CD14-positive monocyte (primary cell): Measurements from ENCODE around the gene TSEN34. TPM values are rescaled to one million over a fixed set of nuclear protein-coding genes. Genes with fewer than 3 reads are reported as not detected.

ENCODE experiments used
- DNase-seq, 3 donors: peaks; one replicate each; pipeline ENCODE4 v3.0.0-alpha.2; 2011 to 2022
- H2AFZ ChIP-seq: 2 replicates; pipeline ENCODE4 v1.6.0; 2012; ENCODE audit warnings: mild to moderate bottlenecking, low read depth, low read length, inconsistent platforms; ENCODE audit not compliant: insufficient read depth, poor library complexity, severe bottlenecking
- H3K27ac ChIP-seq, 2 donors: 1 replicate in 1 of 2; 2 replicates in 1 of 2; pipeline ENCODE4 v1.5.1; 2012 to 2013; ENCODE audit warnings: low read length in 2 of 2, control low read depth in 1 of 2, inconsistent platforms in 1 of 2, low read depth in 1 of 2, mild to moderate bottlenecking in 1 of 2
- H3K27me3 ChIP-seq, 2 donors: one replicate each; pipeline versions ENCODE4 v1.6.0 to v1.6.1; 2011 to 2013; ENCODE audit warnings: low read length in 2 of 2; ENCODE audit not compliant: control insufficient read depth in 2 of 2, insufficient read depth in 2 of 2
- H3K36me3 ChIP-seq, 2 donors: replicated peaks in 1 of 2; 1 replicate in 1 of 2; 2 replicates in 1 of 2; pipeline versions ENCODE4 v1.5.1 to v1.6.1; 2012 to 2013; ENCODE audit warnings: low read length in 2 of 2, control low read depth in 1 of 2, inconsistent platforms in 1 of 2, mild to moderate bottlenecking in 1 of 2; ENCODE audit not compliant: insufficient read depth in 2 of 2, control insufficient read depth in 1 of 2
- H3K4me1 ChIP-seq, 2 donors: 1 replicate in 1 of 2; 2 replicates in 1 of 2; pipeline versions ENCODE4 v1.5.1 to v1.6.1; 2012 to 2013; ENCODE audit warnings: low read length in 2 of 2, control low read depth in 1 of 2, inconsistent platforms in 1 of 2, mild to moderate bottlenecking in 1 of 2, moderate library complexity in 1 of 2; ENCODE audit not compliant: insufficient read depth in 2 of 2, control insufficient read depth in 1 of 2
- H3K4me2 ChIP-seq: replicated peaks from 2 replicates; pipeline ENCODE3; 2012; ENCODE audit warnings: low read length, moderate library complexity, mild to moderate bottlenecking; ENCODE audit not compliant: poor library complexity, severe bottlenecking; ENCODE audit errors: extremely low read depth
- H3K4me3 ChIP-seq, 3 experiments: fragments of 200-600 bp in 1 of 3; sonication (generic) in 1 of 3; replicated peaks in 1 of 3; 1 replicate in 2 of 3; 2 replicates in 1 of 3; pipeline ENCODE4 v1.5.1; 2011 to 2013; ENCODE audit warnings: low read length in 3 of 3, mild to moderate bottlenecking in 3 of 3, control low read depth in 2 of 3, low read depth in 2 of 3, inconsistent platforms in 1 of 3, moderate library complexity in 1 of 3
- H3K79me2 ChIP-seq: 2 replicates; pipeline ENCODE4 v1.6.0; 2012; ENCODE audit warnings: mild to moderate bottlenecking, control low read depth, inconsistent platforms, low read length, moderate library complexity; ENCODE audit not compliant: insufficient read depth
- H3K9ac ChIP-seq: 2 replicates; pipeline ENCODE4 v1.6.0; 2017; ENCODE audit warnings: low read length, mild to moderate bottlenecking; ENCODE audit not compliant: insufficient read depth, poor library complexity, severe bottlenecking
- H3K9me3 ChIP-seq, 2 donors: replicated peaks in 1 of 2; 1 replicate in 1 of 2; 2 replicates in 1 of 2; pipeline versions ENCODE4 v1.5.1 to v1.6.1; 2012 to 2013; ENCODE audit warnings: low read length in 2 of 2, control low read depth in 1 of 2; ENCODE audit not compliant: control insufficient read depth in 1 of 2, insufficient read depth in 1 of 2
- H4K20me1 ChIP-seq: 2 replicates; pipeline ENCODE4 v1.6.0; 2012; ENCODE audit warnings: mild to moderate bottlenecking, low read length, control low read depth, moderate library complexity; ENCODE audit not compliant: insufficient read depth
- H3K27ac Mint-ChIP-seq, 7 donors: one replicate each; pipeline ENCODE4 v1.8.0; 2020; ENCODE audit warnings: mild to moderate bottlenecking in 7 of 7, mixed read lengths in 7 of 7, moderate library complexity in 6 of 7, inconsistent platforms in 2 of 7
- H3K27me3 Mint-ChIP-seq, 3 donors: one replicate each; pipeline ENCODE4 v1.8.0; 2021 to 2022; ENCODE audit warnings: low read depth in 3 of 3, mild to moderate bottlenecking in 3 of 3, mixed read lengths in 3 of 3, moderate library complexity in 3 of 3, inconsistent platforms in 1 of 3
- H3K36me3 Mint-ChIP-seq, 2 donors: one replicate each; pipeline ENCODE4 v1.8.0; 2020; ENCODE audit warnings: mixed read lengths in 2 of 2, inconsistent platforms in 1 of 2, mild to moderate bottlenecking in 1 of 2
- H3K4me1 Mint-ChIP-seq: one replicate; pipeline ENCODE4 v1.8.0; 2020; ENCODE audit warnings: mild to moderate bottlenecking, mixed read lengths
- H3K4me3 Mint-ChIP-seq, 2 donors: one replicate each; pipeline ENCODE4 v1.8.0; 2020; ENCODE audit warnings: mild to moderate bottlenecking in 2 of 2, mixed read lengths in 2 of 2, moderate library complexity in 1 of 2
- H3K9me3 Mint-ChIP-seq, 7 donors: one replicate each; pipeline ENCODE4 v1.8.0; 2020 to 2022; ENCODE audit warnings: mixed read lengths in 7 of 7, mild to moderate bottlenecking in 6 of 7, moderate library complexity in 6 of 7, inconsistent platforms in 2 of 7
- CTCF ChIP-seq: fragments of 200-600 bp; IDR thresholded peaks from one replicate; pipeline ENCODE4 v1.8.0; 2022; ENCODE audit warnings: antibody characterized with exemption, mild to moderate bottlenecking
- WGBS: methylation state at CpG from one replicate; pipeline ENCODE4 v1.1.5; 2013; ENCODE audit warnings: missing lambda C conversion rate; ENCODE audit not compliant: insufficient coverage; 5-methylcytosine and 5-hydroxymethylcytosine counted together
- intact Hi-C, 2 donors: fragments of 100-400 bp; cut with micrococcal nuclease; formaldehyde crosslinking; loops; one replicate each; pipeline versions ENCODE4 v1.15.0 to v1.15.1; 2023
- polyA plus RNA-seq, 3 donors: library from polyadenylated mRNA; depleted of rRNA in 1 of 3; unstranded in 2 of 3; stranded (reverse) in 1 of 3; fragments of 300-500 nt in 2 of 3; fragments of >200 nt in 1 of 3; fragmentation: Illumina TruSeq in 2 of 3; gene quantifications; 1 replicate in 2 of 3; 2 replicates in 1 of 3; pipeline ENCODE4 v1.2.3, GENCODE V29; 2012 to 2021

Gene TSEN34
- polyA plus RNA-seq, 3 donors: 59.3 to 125 (median 109) TPM

GRCh38 chr19:54230031-54230430, 38.9 kb downstream of the TSEN34 start:
- H3K36me3 ChIP-seq: no peaks in the 10 kb centered on the region
- no peak overlapping the region for H3K4me3 ChIP-seq
- no peak overlapping the region for H3K27ac ChIP-seq
- Mint-ChIP-seq H3K4me1 (peaks cover 18% of the 10 kb centered on the region), H3K36me3 (peaks cover 0 to 19% of the 10 kb centered on the region in 2 donors), H3K27me3 (peaks cover 6 to 7% (median 7%) of the 10 kb centered on the region in 3 donors), H3K9me3 (peaks cover 0 to 1% (median 0%) of the 10 kb centered on the region in 7 donors), H3K27ac (peak overlapping the region in 3 of 7 donors; percentile 1 to 25 (median 2)), H3K4me3 (no peak overlapping the region)
- H3K4me1 ChIP-seq: peaks cover 12 to 18% of the 10 kb centered on the region in 2 donors
- H4K20me1 ChIP-seq: no peaks in the 10 kb centered on the region
- H3K9ac ChIP-seq: no peak overlapping the region
- intact Hi-C loops: loop anchor here (2.0 to 5.0 kb wide), 3 partner anchors 21 to 63 kb away; no protein-coding TSS in a partner anchor
- H3K79me2 ChIP-seq: no peaks in the 10 kb centered on the region
- no peak for DNase-seq
- no peak overlapping the region for H3K4me2 ChIP-seq
- no peak overlapping the region for H2AFZ ChIP-seq
- peaks cover 0 to 7% of the 10 kb centered on the region in 2 donors for H3K27me3 ChIP-seq
- WGBS: 96% methylated on average over 7 of the region's 7 CpGs
- H3K9me3 ChIP-seq: no peaks in the 10 kb centered on the region
- TF ChIP-seq CTCF: no peak

- Histone ChIP-seq H3K36me3 (peaks cover 8 to 9% of the 10 kb centered on the region in 2 donors), H3K4me1 (peaks cover 14 to 20% of the 10 kb centered on the region in 2 donors), H3K9ac (no peak overlapping the region), H2AFZ (no peak overlapping the region), H4K20me1 (no peaks in the 10 kb centered on the region), H3K9me3 (no peaks in the 10 kb centered on the region), H3K79me2 (no peaks in the 10 kb centered on the region), H3K4me2 (peak overlapping the region; percentile 22), H3K27ac (no peak overlapping the region), H3K27me3 (peaks cover 0 to 13% of the 10 kb centered on the region in 2 donors), H3K4me3 (no peak overlapping the region)
- Mint-ChIP-seq H3K36me3 (peaks cover 10 to 28% of the 10 kb centered on the region in 2 donors), H3K27ac (peak overlapping the region in 5 of 7 donors; percentile 46 to 88 (median 67)), H3K27me3 (peaks cover 6 to 8% (median 7%) of the 10 kb centered on the region in 3 donors), H3K4me1 (peaks cover 21% of the 10 kb centered on the region), H3K4me3 (peak overlapping the region in 1 of 2 donors; percentile 26), H3K9me3 (peaks cover 0 to 4% (median 0%) of the 10 kb centered on the region in 7 donors)
- peak; percentile 57 to 88 (median 83) for DNase-seq
- WGBS: 16% methylated on average over 15 of the region's 21 CpGs
- intact Hi-C loops: loop anchor here (1.0 to 5.0 kb wide), 4 partner anchors 23 to 64 kb away; partner anchors contain the start of gene TSEN34 (in 1 of the 2)
- TF ChIP-seq CTCF: peak; percentile 89
Observed at GRCh38 chr19:54231077-54231931, 40.2 kb downstream of the TSEN34 start.
